ENCODE measurements around the gene PRH2.

PRH2 gene

DNA sequence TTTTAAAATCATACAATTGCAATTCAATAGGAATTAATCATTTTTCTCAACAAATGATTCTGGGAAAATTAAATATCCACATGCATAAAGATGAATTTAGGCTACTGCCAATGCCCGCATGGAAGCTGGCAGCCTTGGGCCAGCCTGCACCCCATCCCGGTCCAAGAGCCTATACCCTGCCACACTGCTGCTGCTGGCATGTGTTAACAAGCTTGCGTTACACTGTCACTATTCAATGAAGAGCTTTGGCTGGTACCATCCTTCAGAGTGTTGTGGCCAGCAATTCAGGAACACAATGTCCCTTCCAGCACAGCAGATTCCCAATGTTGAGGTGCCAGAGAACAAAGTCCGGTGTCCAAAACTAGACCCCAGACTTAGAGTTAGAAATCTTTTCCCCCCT, 23.6 kb downstream of the PRH2 start:
- TF ChIP-seq, protein P1, sequence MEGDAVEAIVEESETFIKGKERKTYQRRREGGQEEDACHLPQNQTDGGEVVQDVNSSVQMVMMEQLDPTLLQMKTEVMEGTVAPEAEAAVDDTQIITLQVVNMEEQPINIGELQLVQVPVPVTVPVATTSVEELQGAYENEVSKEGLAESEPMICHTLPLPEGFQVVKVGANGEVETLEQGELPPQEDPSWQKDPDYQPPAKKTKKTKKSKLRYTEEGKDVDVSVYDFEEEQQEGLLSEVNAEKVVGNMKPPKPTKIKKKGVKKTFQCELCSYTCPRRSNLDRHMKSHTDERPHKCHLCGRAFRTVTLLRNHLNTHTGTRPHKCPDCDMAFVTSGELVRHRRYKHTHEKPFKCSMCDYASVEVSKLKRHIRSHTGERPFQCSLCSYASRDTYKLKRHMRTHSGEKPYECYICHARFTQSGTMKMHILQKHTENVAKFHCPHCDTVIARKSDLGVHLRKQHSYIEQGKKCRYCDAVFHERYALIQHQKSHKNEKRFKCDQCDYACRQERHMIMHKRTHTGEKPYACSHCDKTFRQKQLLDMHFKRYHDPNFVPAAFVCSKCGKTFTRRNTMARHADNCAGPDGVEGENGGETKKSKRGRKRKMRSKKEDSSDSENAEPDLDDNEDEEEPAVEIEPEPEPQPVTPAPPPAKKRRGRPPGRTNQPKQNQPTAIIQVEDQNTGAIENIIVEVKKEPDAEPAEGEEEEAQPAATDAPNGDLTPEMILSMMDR (IDR thresholded peaks at IDR 0.05; ENCODE audit: control extremely low read depth, extremely low read depth, low read depth, missing control alignments), result no peak
- ChIA-PET POLR2A (no interaction called here), CTCF (interaction anchor here (0.8 to 1.8 kb wide), 2 partner anchors 10 to 16 kb away, joined by 3 to 5 read pairs; no protein-coding TSS in a partner anchor)
- DNase-seq (ENCODE audit: extremely low spot score), result no peak

DNA sequence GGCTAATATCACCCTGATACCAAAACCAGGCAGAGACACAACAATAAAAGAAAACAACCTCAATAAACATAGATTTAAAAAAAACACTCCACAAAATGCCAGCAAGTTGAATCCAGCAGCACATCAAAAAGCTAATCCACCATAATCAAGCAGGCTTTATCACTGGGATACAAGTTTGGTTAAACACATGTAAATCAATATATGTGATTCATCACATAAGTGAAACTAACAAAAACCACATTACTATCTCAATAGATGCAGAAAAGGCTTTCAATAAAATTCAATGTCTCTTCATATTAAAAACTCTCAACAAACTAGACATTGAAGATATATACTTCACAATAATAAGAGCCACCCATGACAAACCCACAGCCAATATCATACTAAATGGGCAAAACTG, 27.0 kb downstream of the PRH2 start:
- CTCF ChIA-PET, result no interaction called here
- POLR2A ChIA-PET, result no interaction called here

DNA sequence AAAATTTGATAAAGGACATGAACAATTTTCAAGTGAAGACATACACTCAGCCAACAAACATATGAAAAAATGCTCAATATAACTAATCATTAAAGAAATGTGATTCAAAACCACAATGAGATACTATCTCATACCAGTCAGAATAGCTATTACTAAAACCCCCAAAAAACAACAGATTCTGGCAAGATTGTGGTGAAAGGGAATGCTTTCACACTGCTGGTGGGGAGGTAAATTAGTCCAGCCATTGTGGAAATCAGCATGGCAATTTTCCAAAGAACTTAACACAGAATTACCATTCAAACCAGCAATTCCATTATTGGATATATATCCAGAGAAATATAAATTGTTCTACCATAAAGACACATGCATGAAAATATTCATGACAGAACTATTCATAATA, 28.7 kb downstream of the PRH2 start:
- DNase-seq (ENCODE audit: extremely low spot score), result no peak
- ChIA-PET CTCF (interaction anchor here (1.6 kb wide), 1 partner anchor 15 kb away, joined by 3 read pairs; no protein-coding TSS in a partner anchor), POLR2A (no interaction called here)
- TF ChIP-seq, protein P1 (IDR thresholded peaks at IDR 0.05; ENCODE audit: control extremely low read depth, extremely low read depth, low read depth, missing control alignments), result no peak

More for the DNA sequence above, 27.0 kb downstream of the PRH2 start:
- DNase-seq (ENCODE audit: extremely low spot score), result no peak
- TF ChIP-seq, protein P1 (IDR thresholded peaks at IDR 0.05; ENCODE audit: control extremely low read depth, extremely low read depth, low read depth, missing control alignments), result no peak

DNA sequence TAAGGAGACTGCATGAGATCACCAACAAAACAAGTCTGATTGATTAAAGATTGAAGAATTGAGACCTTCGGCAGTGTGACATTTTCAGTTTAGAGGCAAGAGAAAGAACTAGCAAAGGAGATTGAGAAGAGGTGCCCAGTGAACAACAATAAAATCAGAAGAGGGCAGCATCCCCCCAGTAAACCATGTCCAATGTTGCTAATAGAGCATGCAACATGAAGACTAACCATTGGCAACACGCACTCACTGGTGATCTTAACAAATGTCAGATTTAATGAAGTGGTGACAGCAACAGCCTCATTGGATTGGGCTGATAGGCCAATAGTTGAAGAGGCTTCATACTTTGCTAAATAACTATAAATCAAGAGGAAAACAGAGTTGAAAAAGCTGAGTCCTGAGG, 30.8 kb downstream of the PRH2 start:
- TF ChIP-seq, protein P1 (IDR thresholded peaks at IDR 0.05; ENCODE audit: control extremely low read depth, extremely low read depth, low read depth, missing control alignments), result no peak
- ChIA-PET POLR2A (interaction anchor here (0.6 kb wide), 1 partner anchor 94 kb away, joined by 3 read pairs; no protein-coding TSS in a partner anchor), CTCF (interaction anchor here (1.3 kb wide), 2 partner anchors 10 to 240 kb away, joined by 3 to 5 read pairs; no protein-coding TSS in a partner anchor)
- DNase-seq (ENCODE audit: extremely low spot score), result no peak

DNA sequence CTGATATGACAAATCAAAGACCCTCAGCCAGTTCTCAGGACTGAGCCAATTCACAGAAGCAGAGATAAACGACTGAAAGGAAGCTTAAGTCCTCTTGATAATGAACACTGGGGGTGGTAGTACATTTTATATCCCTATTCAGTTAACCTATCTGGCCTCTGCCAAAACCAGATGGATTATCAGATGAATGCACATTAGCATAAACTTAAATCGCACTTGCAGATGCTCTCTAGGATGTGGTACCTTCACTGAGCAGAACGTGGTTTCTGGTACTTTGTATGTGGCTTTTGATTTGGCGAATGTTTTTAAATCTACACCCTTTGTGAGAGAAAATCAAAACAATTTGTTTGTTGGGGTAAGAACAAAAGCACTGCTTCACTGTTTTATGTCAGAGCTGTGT, 31.2 kb downstream of the PRH2 start:
- POLR2A ChIA-PET, result interaction anchor here (0.6 kb wide), 1 partner anchor 94 kb away, joined by 3 read pairs; no protein-coding TSS in a partner anchor
- CTCF ChIA-PET, result interaction anchor here (1.3 kb wide), 3 partner anchors 9 to 239 kb away, joined by 3 to 5 read pairs (median 3); no protein-coding TSS in a partner anchor
- TF ChIP-seq, protein P1 (IDR thresholded peaks at IDR 0.05; ENCODE audit: control extremely low read depth, extremely low read depth, low read depth, missing control alignments), result no peak
- no peak for DNase-seq (ENCODE audit: extremely low spot score)

DNA sequence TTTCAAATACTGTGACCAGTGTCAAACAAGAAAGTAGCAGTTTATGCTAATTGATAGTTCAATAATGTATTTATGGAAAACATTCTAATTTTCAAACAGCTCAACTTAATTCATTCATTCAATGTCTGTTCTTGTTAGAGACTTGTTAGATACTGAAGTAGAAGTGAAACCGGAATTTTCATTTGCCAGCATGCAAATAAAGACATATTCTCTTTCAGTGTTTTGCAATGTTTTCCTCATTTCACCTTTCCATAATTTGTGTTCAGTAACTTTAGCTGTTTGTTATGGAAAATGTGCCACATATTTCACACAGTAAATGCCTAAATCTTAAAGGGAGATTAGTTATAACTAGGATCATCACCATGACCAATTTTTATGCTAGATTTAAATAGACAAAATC, 36.4 kb downstream of the PRH2 start:
- ChIA-PET CTCF (no interaction called here), POLR2A (no interaction called here)
- no peak for DNase-seq (ENCODE audit: extremely low spot score)
- TF ChIP-seq, protein P1 (IDR thresholded peaks at IDR 0.05; ENCODE audit: control extremely low read depth, extremely low read depth, low read depth, missing control alignments), result no peak

Data from GM10248 (cell line).